GM12878 (cell line): Measurements from ENCODE around the gene PEAR1. TPM values are rescaled to one million over a fixed set of nuclear protein-coding genes. Genes with fewer than 3 reads are reported as not detected.

Experiments used
- ATAC-seq: fragments of 200-7000 bp; cut with Tn5 transposase; 3 replicates; pipeline ENCODE4 v1.9.1; 2020; ENCODE audit warnings: mild to moderate bottlenecking, moderate library complexity
- BruUV-seq: library from RNA; stranded (reverse); fragments of 400-500 nt; replicated peaks from 2 replicates; lab custom pipeline; 2021; lab: Mats Ljungman, UMichigan
- CTCF ChIA-PET: fragments of 300-600 bp; sonication (Branson Sonifier 250); formaldehyde crosslinking; extraction: SDS; loops from one replicate; lab custom pipeline; 2021; ENCODE audit warnings: inconsistent platforms; lab: Yijun Ruan, JAX
- POLR2A ChIA-PET: fragments of 350-600 bp; formaldehyde crosslinking; extraction: SDS; loops from one replicate; lab custom pipeline; 2021; ENCODE audit warnings: inconsistent platforms; lab: Charles Lee
- RAD21 ChIA-PET: fragments of 300-600 bp; sonication (Branson Sonifier 250); formaldehyde crosslinking; loops from one replicate; lab custom pipeline; 2023; ENCODE audit warnings: antibody characterized with exemption; ENCODE audit not compliant: unreplicated experiment; lab: Charles Lee
- SMC1A ChIA-PET: fragments of 300-600 bp; sonication (Branson Sonifier 250); formaldehyde crosslinking; loops from one replicate; lab custom pipeline; 2023; ENCODE audit not compliant: unreplicated experiment, uncharacterized antibody; lab: Charles Lee
- DNase-seq: peaks from one replicate; pipeline ENCODE4 v3.0.0-alpha.2; 2011; ENCODE audit warnings: low read depth, low spot score
- FAIRE-seq: peaks from 3 replicates; lab custom pipeline; 2011; peaks lifted over from hg19 to GRCh38; lab: Jason Lieb, UNC
- H2AFZ ChIP-seq: 2 replicates; pipeline ENCODE4 v1.6.0; 2011; ENCODE audit warnings: low read depth, low read length, control low read depth; ENCODE audit not compliant: control insufficient read depth
- H3K27ac ChIP-seq: 2 replicates; pipeline ENCODE4 v1.5.1; 2011; ENCODE audit warnings: control low read depth; ENCODE audit not compliant: control insufficient read depth, insufficient read depth
- H3K27me3 ChIP-seq, 2 experiments: replicated peaks in 1 of 2; 2 replicates each; pipeline versions ENCODE4 v1.6.0 to v1.6.1; 2011; ENCODE audit warnings: low read length in 1 of 2; ENCODE audit not compliant: control insufficient read depth in 2 of 2, insufficient read depth in 2 of 2
- H3K36me3 ChIP-seq, 2 experiments: 2 replicates each; pipeline ENCODE4 v1.5.1; 2011; ENCODE audit warnings: low read length in 1 of 2; ENCODE audit not compliant: control insufficient read depth in 2 of 2, insufficient read depth in 2 of 2
- H3K4me1 ChIP-seq: 2 replicates; pipeline ENCODE4 v1.6.1; 2011; ENCODE audit warnings: mild to moderate bottlenecking, low read length, moderate library complexity, mixed read lengths; ENCODE audit not compliant: control insufficient read depth, insufficient read depth
- H3K4me2 ChIP-seq: 2 replicates; pipeline ENCODE4 v1.6.0; 2011; ENCODE audit warnings: control low read depth; ENCODE audit not compliant: control insufficient read depth, insufficient read depth
- H3K4me3 ChIP-seq: fragments of 200-600 bp; sonication (generic); 2 replicates; pipeline ENCODE4 v1.5.1; 2016
- H3K79me2 ChIP-seq: 2 replicates; pipeline ENCODE4 v1.6.0; 2011; ENCODE audit warnings: low read length; ENCODE audit not compliant: control insufficient read depth, insufficient read depth
- H3K9ac ChIP-seq: 2 replicates; pipeline ENCODE4 v1.8.0; 2011; ENCODE audit warnings: low read length, control low read depth, mixed read lengths; ENCODE audit not compliant: control insufficient read depth, insufficient read depth
- H3K9me3 ChIP-seq: replicated peaks from 3 replicates; pipeline ENCODE4 v1.5.1; 2011; ENCODE audit warnings: mild to moderate bottlenecking, low read length; ENCODE audit not compliant: control insufficient read depth, insufficient read depth
- H4K20me1 ChIP-seq: 2 replicates; pipeline ENCODE4 v1.6.0; 2011; ENCODE audit not compliant: control insufficient read depth, insufficient read depth
- CBFB ChIP-seq: IDR thresholded peaks from 2 replicates; pipeline ENCODE4 v1.6.1; 2016; ENCODE audit warnings: antibody characterized with exemption, low read depth
- CHD1 ChIP-seq: IDR thresholded peaks from 2 replicates; pipeline ENCODE4 v1.6.1; 2012; ENCODE audit warnings: low read depth, low read length, improper control_type of control experiment
- E2F8 ChIP-seq: fragments of 450-650 bp; IDR thresholded peaks from 2 replicates; pipeline ENCODE4 v1.6.1; 2018; ENCODE audit warnings: mild to moderate bottlenecking, low read depth, moderate library complexity; ENCODE audit not compliant: partially characterized antibody
- FOS ChIP-seq: IDR thresholded peaks from 3 replicates; pipeline ENCODE4 v1.6.1; 2011; ENCODE audit warnings: borderline replicate concordance; ENCODE audit not compliant: insufficient read length; ENCODE audit errors: extremely low read depth
- HDGF ChIP-seq: fragments of 450-650 bp; IDR thresholded peaks from 2 replicates; pipeline ENCODE4 v1.6.1; 2016; ENCODE audit warnings: antibody characterized with exemption
- HSF1 ChIP-seq: fragments of 150-350 bp; IDR thresholded peaks from 2 replicates; pipeline ENCODE4 v1.6.1; 2014; ENCODE audit warnings: mild to moderate bottlenecking, low read depth, low read length
- IRF3 ChIP-seq: fragments of 450-650 bp; IDR thresholded peaks from 2 replicates; pipeline ENCODE4 v1.6.1; 2014; ENCODE audit warnings: mild to moderate bottlenecking
- MLLT1 ChIP-seq: fragments of 450-650 bp; IDR thresholded peaks from 2 replicates; pipeline ENCODE4 v1.6.1; 2016; ENCODE audit warnings: mild to moderate bottlenecking
- NR2C1 ChIP-seq: fragments of 450-650 bp; IDR thresholded peaks from 2 replicates; pipeline ENCODE4 v1.6.1; 2017; ENCODE audit warnings: antibody characterized with exemption, mild to moderate bottlenecking, moderate library complexity
- RCOR1 ChIP-seq: conservative IDR thresholded peaks from 2 replicates; pipeline ENCODE4 v1.6.1; 2012; ENCODE audit warnings: low read depth, low read length, improper control_type of control experiment
- RFX5 ChIP-seq: IDR thresholded peaks from 2 replicates; pipeline ENCODE4 v1.6.1; 2011; ENCODE audit warnings: low read depth, low read length, improper control_type of control experiment
- STAT3 ChIP-seq: IDR thresholded peaks from 2 replicates; pipeline ENCODE4 v1.6.1; 2011; ENCODE audit warnings: low read depth, low read length, improper control_type of control experiment
- SUZ12 ChIP-seq: fragments of 200-600 bp; sonication (generic); IDR thresholded peaks from one replicate; pipeline ENCODE4 v1.6.1; 2018; ENCODE audit warnings: antibody characterized with exemption, mild to moderate bottlenecking; ENCODE audit not compliant: unreplicated experiment
- ZSCAN29 ChIP-seq: fragments of 450-650 bp; IDR thresholded peaks from 2 replicates; pipeline ENCODE4 v1.6.1; 2017; ENCODE audit warnings: mild to moderate bottlenecking, moderate library complexity
- WGBS: methylation state at CpG from one replicate; pipeline ENCODE4 v1.1.6; 2016; ENCODE audit warnings: low lambda C conversion rate; ENCODE audit not compliant: insufficient replicate concordance, insufficient coverage; ENCODE audit errors: missing lambda C conversion rate; 5-methylcytosine and 5-hydroxymethylcytosine counted together
- in situ Hi-C: fragments of 300-500 bp; cut with MboI; formaldehyde crosslinking; loops from 9 replicates; pipeline ENCODE4 v1.14.3; 2018; ENCODE audit warnings: mixed read lengths
- intact Hi-C: fragments of 100-400 bp; cut with micrococcal nuclease; formaldehyde crosslinking; loops from one replicate; pipeline ENCODE4 v1.14.2; 2022; ENCODE audit not compliant: unreplicated experiment
- polyA plus RNA-seq, 11 experiments: library from polyadenylated mRNA; depleted of rRNA in 4 of 11; unstranded in 6 of 11; stranded (reverse) in 5 of 11; fragments of >200 nt; fragmentation: Nextera tagmentation in 4 of 11; fragmentation: Illumina TruSeq in 1 of 11; extraction: Ambion mirVana in 4 of 11; extraction: Trizol in 1 of 11; gene quantifications; 1 replicate in 1 of 11; 2 replicates in 10 of 11; pipeline versions ENCODE4 v1.2.1 to v1.2.3, GENCODE V29; 2011 to 2016; ENCODE audit warnings: inconsistent platforms in 2 of 11, missing spikeins in 2 of 11, low read depth in 1 of 11
- total RNA-seq, 4 experiments: library from RNA; depleted of rRNA in 3 of 4; stranded (reverse); fragments of >200 nt in 3 of 4; fragmentation: Illumina TruSeq in 1 of 4; extraction: Trizol in 1 of 4; gene quantifications; 2 replicates each; pipeline versions ENCODE4 v1.2.1 to v1.2.3, GENCODE V29; 2013 to 2021

Gene PEAR1
- total and polyA plus RNA-seq, 10 of the 15 experiments (the other 5 are each of a cell fraction or from before 2014, with no cell fraction given) = not detected

- POLR2A ChIA-PET = no interaction called here
- DNase-seq (no peak), FAIRE-seq (no peak), ATAC-seq (no peak)
- SMC1A ChIA-PET = interaction anchor here (7.6 kb wide), 1 partner anchor 16 kb away, joined by 123 read pairs; no protein-coding TSS in a partner anchor
- no peak overlapping the region for H2AFZ ChIP-seq
- H3K27ac ChIP-seq = no peak overlapping the region
- WGBS = 17% methylated on average over 3 of the region's 3 CpGs
- TF ChIP-seq CBFB = no peak
- no peak for TF ChIP-seq SUZ12
- no peak for TF ChIP-seq CHD1
- TF ChIP-seq RFX5 = no peak
- TF ChIP-seq MLLT1 = no peak
- no peak for TF ChIP-seq STAT3
- TF ChIP-seq E2F8 = no peak
- TF ChIP-seq NR2C1 = no peak
- TF ChIP-seq RCOR1 = no peak
- no peak for TF ChIP-seq ZSCAN29
- TF ChIP-seq HSF1 = no peak
- TF ChIP-seq IRF3 = no peak
- TF ChIP-seq FOS = no peak
- TF ChIP-seq HDGF = no peak
- CTCF ChIA-PET = interaction anchor here (9.2 kb wide), 1 partner anchor 16 kb away, joined by 248 read pairs; no protein-coding TSS in a partner anchor
- intact Hi-C loops = no loop called here
- in situ Hi-C loops = no loop called here
- RAD21 ChIA-PET = interaction anchor here (1.5 to 1.8 kb wide), 2 partner anchors 17 to 57 kb away, joined by 9 to 10 read pairs; no protein-coding TSS in a partner anchor
- H3K4me3 ChIP-seq = no peak overlapping the region
- H4K20me1 ChIP-seq = no peaks in the 10 kb centered on the region
- no peaks in the 10 kb centered on the region for H3K79me2 ChIP-seq
- BruUV-seq = no TSS peak
- H3K27me3 ChIP-seq = peaks cover 9 to 11% of the 10 kb centered on the region in 2 experiments
- H3K4me1 ChIP-seq = peaks cover 5% of the 10 kb centered on the region; the same call in 1 of the 2 replicates
- no peak overlapping the region for H3K4me2 ChIP-seq
- H3K9ac ChIP-seq = no peak overlapping the region
- H3K9me3 ChIP-seq = no peaks in the 10 kb centered on the region
- H3K36me3 ChIP-seq = no peaks in the 10 kb centered on the region
These were observed 38.9 kb upstream of the PEAR1 start for GRCh38 chr1:156854634-156855033.
